DMS153 treated with DMSO at 0.1 percent for 48 hours (cell line): ENCODE results near the gene ELOVL7.
"Not testable (repeated sequence)": the region's sequence is repeated elsewhere in the genome, so short reads cannot be mapped to it uniquely, and the experiment has no call there.

Experiments
- DNase-seq: peaks from one replicate; lab custom pipeline; 2025; ENCODE audit not compliant: unreplicated experiment; lab: John Stamatoyannopoulos, UW

Gene ELOVL7

DNA sequence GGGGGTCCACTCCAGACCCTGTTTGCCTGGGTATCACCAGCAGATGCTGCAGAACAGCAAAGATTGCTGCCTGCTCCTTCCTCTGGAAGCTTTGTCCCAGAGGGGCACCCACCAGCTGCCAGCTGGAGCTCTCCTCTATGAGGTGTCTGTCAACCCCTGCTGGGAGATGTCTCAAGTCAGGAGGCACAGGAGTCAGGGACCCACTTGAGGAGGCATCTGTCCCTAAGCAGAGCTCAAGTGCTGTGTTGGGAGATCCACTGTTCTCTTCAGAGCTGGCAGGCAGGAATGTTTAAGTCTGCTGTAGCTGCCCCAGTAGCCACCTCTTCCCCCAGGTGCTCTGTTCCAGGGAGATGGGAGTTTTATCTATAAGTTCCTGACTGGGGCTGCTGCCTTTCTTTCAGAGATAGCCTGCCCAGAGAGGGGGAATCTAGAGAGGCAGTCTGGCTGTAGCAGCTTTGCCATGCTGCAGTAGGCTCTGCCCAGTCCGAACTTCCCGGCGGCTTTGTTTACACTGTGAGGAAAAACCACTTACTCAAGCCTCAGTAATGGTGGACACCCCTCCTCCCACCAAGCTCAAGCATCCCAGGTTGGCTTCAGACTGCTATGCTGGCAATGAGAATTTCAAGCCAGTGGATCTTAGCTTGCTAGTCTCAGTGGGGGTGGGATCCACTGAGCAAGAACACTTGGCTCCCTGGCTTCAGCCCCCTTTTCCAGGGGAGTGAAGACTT is 128.7 kb downstream of the ELOVL7 start:
- not testable (repeated sequence) for DNase-seq

DNA sequence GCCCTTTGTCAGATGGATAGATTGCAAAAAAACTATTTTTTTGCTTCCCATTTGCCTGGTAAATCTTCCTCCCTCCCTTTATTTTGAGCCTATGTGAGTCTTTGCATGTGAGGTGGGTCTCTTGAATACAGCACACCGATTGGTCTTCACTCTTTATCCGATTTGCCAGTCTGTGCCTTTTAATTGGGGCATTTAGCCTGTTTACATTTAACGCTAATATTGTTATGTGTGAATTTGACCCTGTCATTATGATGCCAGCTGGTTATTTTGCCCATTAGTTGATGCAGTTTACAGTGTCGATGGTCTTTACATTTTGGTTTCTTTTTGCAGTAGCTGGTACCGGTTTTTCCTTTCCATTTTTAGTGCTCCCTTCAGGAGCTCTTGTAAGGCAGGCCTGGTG is 131.1 kb downstream of the ELOVL7 start:
- DNase-seq: no peak

DNA sequence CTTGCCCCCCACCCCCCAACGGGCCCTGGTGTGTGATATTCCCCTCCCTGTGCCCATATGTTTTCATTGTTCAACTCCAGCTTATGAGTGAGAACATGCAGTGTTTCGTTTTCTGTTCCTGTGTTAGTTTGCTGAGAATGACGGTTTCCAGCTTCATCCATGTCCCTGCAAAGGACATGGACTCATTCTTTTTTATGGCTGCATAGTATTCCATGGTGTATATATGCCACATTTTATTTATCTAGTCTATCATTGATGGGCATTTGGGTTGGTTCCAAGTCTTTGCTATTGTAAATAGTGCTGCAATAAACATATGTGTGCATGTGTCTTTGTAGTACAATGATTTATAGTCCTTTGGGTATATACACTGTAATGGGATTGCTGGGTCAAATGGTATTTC is 132.2 kb downstream of the ELOVL7 start:
- DNase-seq: not testable (repeated sequence)

DNA sequence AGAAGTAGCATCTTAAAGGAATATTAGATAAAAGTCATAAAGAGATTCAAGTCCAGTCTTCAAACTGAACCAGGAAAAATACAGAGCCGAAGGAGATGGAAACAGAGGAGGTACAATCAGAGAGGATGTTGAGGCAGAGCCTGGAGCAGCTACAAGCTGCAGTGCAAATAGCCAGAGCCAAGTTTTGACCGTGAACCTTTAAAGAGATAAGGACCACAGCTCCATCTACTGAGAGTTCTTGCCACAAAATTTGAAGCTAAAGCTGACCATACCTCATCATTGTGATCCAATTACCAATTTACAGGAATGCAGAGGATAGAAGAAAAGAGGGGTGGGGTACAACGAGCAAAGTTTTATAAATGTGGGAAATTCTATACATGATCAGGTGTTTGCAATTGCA is 133.7 kb downstream of the ELOVL7 start:
- no peak for DNase-seq

DNA sequence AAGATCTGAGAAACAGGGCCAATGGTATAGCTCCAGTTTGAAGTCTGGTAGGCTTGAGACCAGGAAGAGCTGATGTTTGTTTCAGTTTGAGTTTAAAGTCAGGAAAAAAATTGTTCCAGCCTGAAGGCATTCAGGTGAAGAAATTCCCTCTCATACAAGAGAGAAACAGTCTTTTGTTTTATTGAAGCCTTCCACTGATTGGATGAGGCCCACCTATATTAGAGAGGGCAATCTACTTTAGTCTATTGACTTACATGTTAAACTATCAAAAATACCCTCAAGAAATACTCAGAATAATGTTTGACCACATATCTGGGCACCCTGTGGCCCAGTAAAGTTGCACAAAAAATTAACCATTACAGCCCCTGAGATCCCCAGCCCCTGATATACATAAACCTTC is 138.9 kb downstream of the ELOVL7 start:
- no peak for DNase-seq

DNA sequence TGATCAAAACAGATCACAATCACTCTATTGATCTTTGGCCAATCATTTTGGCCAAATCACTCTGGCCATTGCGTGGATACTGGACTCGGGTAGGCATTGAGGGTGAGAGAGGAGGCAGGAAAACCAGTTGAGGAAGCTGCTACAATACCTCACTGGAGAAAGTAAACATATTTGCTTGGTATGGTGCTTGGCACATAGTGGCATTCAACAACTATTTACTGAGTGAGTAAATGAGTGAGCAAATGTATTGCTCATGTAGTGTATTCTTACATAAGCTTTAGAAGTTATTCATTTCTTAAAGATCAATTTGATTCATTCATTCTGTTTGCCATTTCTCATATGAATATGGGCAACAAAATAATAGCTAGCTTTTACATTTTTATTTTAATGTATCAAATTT is 140.1 kb downstream of the ELOVL7 start:
- no peak for DNase-seq
